ENCODE measurements around the gene MSL1. TPM values are rescaled to one million over a fixed set of nuclear protein-coding genes. Genes with fewer than 3 reads are reported as not detected.

MSL1 gene
- total RNA-seq, 3 donors from 2014 or later, result 83.7 to 100.0 (median 85.3) TPM

GRCh38 chr17:40106760-40107521, 14.8 kb upstream of the MSL1 start:
- intact Hi-C loops (cut with DNase I, micrococcal nuclease), result no loop called here
- peaks cover 91% of the 10 kb centered on the region for H3K4me1 ChIP-seq (ENCODE audit: low read depth)
- DNase-seq, result peak in 1 of 3 donors; percentile 43
- ATAC-seq, result no peak
- no peak overlapping the region for H3K4me3 ChIP-seq
- TF ChIP-seq, protein P1, sequence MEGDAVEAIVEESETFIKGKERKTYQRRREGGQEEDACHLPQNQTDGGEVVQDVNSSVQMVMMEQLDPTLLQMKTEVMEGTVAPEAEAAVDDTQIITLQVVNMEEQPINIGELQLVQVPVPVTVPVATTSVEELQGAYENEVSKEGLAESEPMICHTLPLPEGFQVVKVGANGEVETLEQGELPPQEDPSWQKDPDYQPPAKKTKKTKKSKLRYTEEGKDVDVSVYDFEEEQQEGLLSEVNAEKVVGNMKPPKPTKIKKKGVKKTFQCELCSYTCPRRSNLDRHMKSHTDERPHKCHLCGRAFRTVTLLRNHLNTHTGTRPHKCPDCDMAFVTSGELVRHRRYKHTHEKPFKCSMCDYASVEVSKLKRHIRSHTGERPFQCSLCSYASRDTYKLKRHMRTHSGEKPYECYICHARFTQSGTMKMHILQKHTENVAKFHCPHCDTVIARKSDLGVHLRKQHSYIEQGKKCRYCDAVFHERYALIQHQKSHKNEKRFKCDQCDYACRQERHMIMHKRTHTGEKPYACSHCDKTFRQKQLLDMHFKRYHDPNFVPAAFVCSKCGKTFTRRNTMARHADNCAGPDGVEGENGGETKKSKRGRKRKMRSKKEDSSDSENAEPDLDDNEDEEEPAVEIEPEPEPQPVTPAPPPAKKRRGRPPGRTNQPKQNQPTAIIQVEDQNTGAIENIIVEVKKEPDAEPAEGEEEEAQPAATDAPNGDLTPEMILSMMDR (IDR thresholded peaks at IDR 0.05), result no peak
- no peaks in the 10 kb centered on the region for H3K9me3 ChIP-seq
- no peaks in the 10 kb centered on the region for H3K36me3 ChIP-seq (ENCODE audit: low read depth)

DNA sequence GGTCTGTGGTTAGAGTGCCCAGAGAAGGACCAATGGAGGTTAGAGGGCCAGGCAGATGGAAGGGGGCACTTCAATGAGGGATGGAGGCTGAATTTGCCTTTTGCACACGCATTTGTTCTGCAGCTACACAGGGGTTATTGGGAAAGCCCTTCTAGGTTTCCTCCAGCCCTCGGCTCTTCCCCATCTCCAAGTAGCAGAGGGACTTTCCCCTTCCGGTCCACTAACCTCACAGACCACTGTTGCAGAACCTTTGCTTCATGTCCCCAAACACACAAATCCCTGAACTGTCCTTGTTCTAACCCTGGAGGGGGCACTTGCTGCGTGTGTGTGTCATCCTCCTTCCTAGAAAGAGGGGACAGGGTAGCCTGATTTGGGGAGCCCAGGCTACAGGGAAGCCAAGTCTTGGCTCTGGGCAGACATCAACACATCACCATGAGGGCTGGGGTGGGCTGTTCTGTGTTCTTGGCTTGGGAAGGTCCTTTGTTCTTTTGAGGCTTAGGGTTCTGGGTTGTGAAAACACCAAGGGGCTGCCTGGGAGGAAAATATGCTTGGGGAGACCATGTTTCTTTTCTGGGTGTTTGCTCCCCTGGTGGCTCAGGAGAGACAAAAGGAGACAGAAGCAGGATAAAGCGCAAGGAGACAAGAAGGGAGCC, 14.1 kb upstream of the MSL1 start:
- Histone ChIP-seq H3K9me3 (no peaks in the 10 kb centered on the region), H3K4me1 (ENCODE audit: low read depth) (peaks cover 93% of the 10 kb centered on the region), H3K4me3 (no peak overlapping the region), H3K36me3 (ENCODE audit: low read depth) (no peaks in the 10 kb centered on the region)
- ATAC-seq, result no peak
- DNase-seq, result peak in 1 of 3 donors; percentile 37
- intact Hi-C loops (cut with DNase I, micrococcal nuclease), result no loop called here
- TF ChIP-seq, protein P1 (IDR thresholded peaks at IDR 0.05), result no peak

DNA sequence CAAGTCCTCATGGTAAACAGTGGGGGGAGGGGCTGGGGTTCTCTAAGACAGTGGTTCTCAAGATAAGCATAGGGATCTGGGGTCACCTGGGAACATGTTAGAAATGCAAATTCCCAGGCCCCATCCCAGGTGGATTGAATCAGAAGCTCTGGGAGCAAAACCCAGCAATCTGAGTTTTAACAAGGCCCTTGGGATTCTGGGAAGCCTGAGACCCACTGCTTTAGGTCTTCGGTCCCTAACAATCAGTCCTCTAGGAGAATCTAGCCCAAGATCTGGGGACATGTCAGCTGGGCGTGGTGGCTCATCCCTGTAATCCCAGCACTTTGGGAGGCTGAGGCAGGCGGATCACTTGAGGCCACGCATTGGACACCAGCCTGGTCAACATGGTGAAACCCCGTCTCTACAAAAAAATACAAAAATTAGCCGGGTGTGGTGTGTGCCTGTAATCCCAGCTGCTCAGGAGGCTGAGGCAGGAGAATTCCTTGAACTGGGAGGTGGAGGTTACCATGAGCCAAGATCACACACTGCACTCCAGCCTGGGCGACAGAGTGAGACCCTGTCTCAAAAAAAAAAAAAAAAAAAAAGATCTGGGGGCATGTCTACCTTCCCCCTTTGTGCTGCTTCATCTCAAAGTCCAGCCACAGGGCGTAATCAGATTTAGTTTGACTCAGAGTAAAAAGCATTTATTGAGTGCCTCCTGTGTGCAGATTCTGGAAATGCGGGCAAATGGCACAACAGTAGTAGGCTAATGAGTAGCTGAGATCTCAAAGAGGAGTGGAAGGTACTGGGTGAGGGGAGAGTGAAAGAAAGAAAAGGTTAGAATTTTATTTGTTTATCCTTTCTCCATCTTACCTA, 12.6 kb upstream of the MSL1 start:
- Histone ChIP-seq H3K36me3 (ENCODE audit: low read depth) (no peaks in the 10 kb centered on the region), H3K9me3 (no peaks in the 10 kb centered on the region), H3K4me1 (ENCODE audit: low read depth) (peaks cover 92% of the 10 kb centered on the region), H3K4me3 (no peak overlapping the region)
- intact Hi-C loops (cut with DNase I, micrococcal nuclease), result no loop called here
- ATAC-seq (no peak), DNase-seq (peak in 1 of 3 donors; percentile 62)
- TF ChIP-seq, protein P1 (IDR thresholded peaks at IDR 0.05), result no peak

DNA sequence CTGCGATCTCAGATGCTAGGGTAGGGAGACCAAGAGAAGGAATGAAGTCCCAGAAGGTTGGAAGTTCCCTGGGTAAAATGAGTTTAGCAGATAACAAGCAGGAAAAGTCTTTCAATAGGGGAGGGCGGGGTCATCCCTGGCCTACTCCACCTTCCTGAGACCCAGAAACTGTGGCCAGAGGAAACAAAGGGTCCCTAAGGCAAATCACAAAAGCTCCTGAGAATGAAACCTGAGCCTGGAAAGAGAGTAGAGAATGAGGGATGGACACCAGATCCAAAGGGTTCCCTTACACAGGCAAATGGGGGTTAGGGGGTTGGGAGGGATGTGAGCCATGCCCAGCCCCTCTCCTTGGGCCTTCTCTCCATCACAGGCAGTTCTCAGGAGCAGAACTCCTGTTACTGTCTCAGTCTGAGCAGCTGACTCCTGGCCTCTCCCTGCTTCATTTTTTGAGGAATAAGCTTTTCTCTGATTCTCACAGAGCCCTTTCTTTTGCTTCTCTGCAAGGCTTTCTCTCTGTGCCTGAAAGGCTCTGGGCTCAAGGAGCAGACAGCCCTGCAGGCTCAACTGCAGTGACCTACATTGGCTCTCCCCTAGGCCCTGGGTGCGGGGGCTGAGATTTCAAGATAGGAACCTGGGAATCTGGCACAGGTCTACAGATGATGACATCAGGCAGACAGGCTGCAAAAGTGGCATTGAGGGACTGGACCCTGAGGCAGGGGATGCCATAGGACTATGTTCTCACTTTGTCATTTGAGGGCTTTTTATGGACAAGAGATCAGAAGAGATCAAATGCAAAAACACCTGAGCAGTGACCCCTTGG, 11.5 kb upstream of the MSL1 start:
- H3K9me3 ChIP-seq, result no peaks in the 10 kb centered on the region
- peaks cover 90% of the 10 kb centered on the region for H3K4me1 ChIP-seq (ENCODE audit: low read depth)
- intact Hi-C loops (cut with DNase I, micrococcal nuclease), result no loop called here
- ATAC-seq, result no peak
- DNase-seq, result peak in 1 of 3 donors; percentile 43
- H3K4me3 ChIP-seq, result no peak overlapping the region
- H3K36me3 ChIP-seq (ENCODE audit: low read depth), result no peaks in the 10 kb centered on the region
- TF ChIP-seq, protein P1 (IDR thresholded peaks at IDR 0.05), result no peak

Data from mucosa of descending colon (tissue), 3 donors.